Liver (tissue), 9 donors: ENCODE measurements around the gene ULBP2. TPM values are rescaled to one million over a fixed set of nuclear protein-coding genes. Genes with fewer than 3 reads are reported as not detected.

ENCODE experiments used
- DNase-seq: peaks from one replicate; pipeline ENCODE4 v3.0.0-alpha.2; 2017; ENCODE audit warnings: low spot score
- H3K27ac ChIP-seq, 2 donors: one replicate each; pipeline ENCODE4 v1.7.0; 2013; ENCODE audit warnings: inconsistent platforms in 2 of 2, low read length in 2 of 2, control low read depth in 1 of 2, low read depth in 1 of 2, mild to moderate bottlenecking in 1 of 2
- H3K27me3 ChIP-seq, 4 donors: one replicate each; pipeline versions ENCODE4 v1.6.1 to v1.7.0; 2013; ENCODE audit warnings: low read length in 3 of 4, inconsistent platforms in 1 of 4, mild to moderate bottlenecking in 1 of 4, moderate library complexity in 1 of 4; ENCODE audit not compliant: control insufficient read depth in 4 of 4, insufficient read depth in 4 of 4
- H3K36me3 ChIP-seq, 4 donors: one replicate each; pipeline versions ENCODE4 v1.6.1 to v1.7.0; 2013; ENCODE audit warnings: low read length in 3 of 4, mild to moderate bottlenecking in 3 of 4, low read depth in 1 of 4, moderate library complexity in 1 of 4; ENCODE audit not compliant: control insufficient read depth in 4 of 4, insufficient read depth in 3 of 4
- H3K4me1 ChIP-seq, 4 donors: one replicate each; pipeline versions ENCODE4 v1.6.1 to v1.7.0; 2013; ENCODE audit warnings: low read length in 3 of 4, mild to moderate bottlenecking in 3 of 4, moderate library complexity in 1 of 4; ENCODE audit not compliant: control insufficient read depth in 4 of 4, insufficient read depth in 4 of 4
- H3K4me3 ChIP-seq, 3 donors: one replicate each; pipeline versions ENCODE4 v1.6.1 to v1.7.0; 2013; ENCODE audit warnings: low read length in 3 of 3, control low read depth in 1 of 3, low read depth in 1 of 3, mild to moderate bottlenecking in 1 of 3
- H3K9ac ChIP-seq, 2 donors: one replicate each; pipeline ENCODE4 v1.7.0; 2013; ENCODE audit warnings: low read length in 2 of 2, mild to moderate bottlenecking in 2 of 2, moderate library complexity in 2 of 2, control low read depth in 1 of 2, low read depth in 1 of 2
- H3K9me3 ChIP-seq, 4 donors: one replicate each; pipeline versions ENCODE4 v1.6.1 to v1.7.0; 2013; ENCODE audit warnings: low read length in 3 of 4; ENCODE audit not compliant: control insufficient read depth in 4 of 4
- ATF3 ChIP-seq: IDR thresholded peaks from 2 replicates; pipeline ENCODE4 v1.6.1; 2016; ENCODE audit warnings: antibody characterized with exemption
- CTCF ChIP-seq: fragments of 150-350 bp; IDR thresholded peaks from 2 replicates; pipeline ENCODE4 v1.5.1; 2017; ENCODE audit warnings: improper control_type of control experiment, low read depth, low read length; ENCODE audit not compliant: missing input control
- EGR1 ChIP-seq, 2 donors: IDR thresholded peaks; 2 replicates each; pipeline ENCODE4 v1.6.1; 2016 to 2018; ENCODE audit warnings: antibody characterized with exemption in 2 of 2, low read depth in 2 of 2
- FOXA1 ChIP-seq: IDR thresholded peaks from 2 replicates; pipeline ENCODE4 v1.6.1; 2016; ENCODE audit warnings: antibody characterized with exemption
- GABPA ChIP-seq, 2 donors: IDR thresholded peaks in 1 of 2; conservative IDR thresholded peaks in 1 of 2; 2 replicates each; pipeline ENCODE4 v1.6.1; 2016; ENCODE audit warnings: antibody characterized with exemption in 2 of 2, mild to moderate bottlenecking in 1 of 2, moderate library complexity in 1 of 2
- HNF4A ChIP-seq, 2 donors: conservative IDR thresholded peaks; 2 replicates each; pipeline ENCODE4 v1.6.1; 2016; ENCODE audit warnings: antibody characterized with exemption in 2 of 2, mild to moderate bottlenecking in 2 of 2
- HNF4G ChIP-seq: IDR thresholded peaks from 2 replicates; pipeline ENCODE4 v1.6.1; 2016; ENCODE audit warnings: antibody characterized with exemption
- JUND ChIP-seq, 2 donors: IDR thresholded peaks; 2 replicates each; pipeline ENCODE4 v1.6.1; 2016; ENCODE audit warnings: antibody characterized with exemption in 2 of 2
- MAX ChIP-seq: IDR thresholded peaks from 2 replicates; pipeline ENCODE4 v1.6.1; 2016; ENCODE audit warnings: antibody characterized with exemption
- NR2F2 ChIP-seq: IDR thresholded peaks from 2 replicates; pipeline ENCODE4 v1.6.1; 2016; ENCODE audit warnings: antibody characterized with exemption
- RAD21 ChIP-seq, 2 donors: IDR thresholded peaks; 2 replicates each; pipeline ENCODE4 v1.6.1; 2016; ENCODE audit warnings: antibody characterized with exemption in 2 of 2, mild to moderate bottlenecking in 2 of 2
- REST ChIP-seq: IDR thresholded peaks from 2 replicates; pipeline ENCODE4 v1.6.1; 2016; ENCODE audit warnings: antibody characterized with exemption, mild to moderate bottlenecking
- RXRA ChIP-seq, 2 donors: IDR thresholded peaks; 2 replicates each; pipeline ENCODE4 v1.6.1; 2017 to 2018; ENCODE audit warnings: antibody characterized with exemption in 2 of 2, mild to moderate bottlenecking in 1 of 2
- SP1 ChIP-seq: IDR thresholded peaks from 2 replicates; pipeline ENCODE4 v1.6.1; 2018; ENCODE audit warnings: antibody characterized with exemption, mild to moderate bottlenecking
- TAF1 ChIP-seq: conservative IDR thresholded peaks from 2 replicates; pipeline ENCODE4 v1.6.1; 2016; ENCODE audit warnings: antibody characterized with exemption, mild to moderate bottlenecking
- YY1 ChIP-seq: IDR thresholded peaks from 2 replicates; pipeline ENCODE4 v1.6.1; 2016; ENCODE audit warnings: antibody characterized with exemption, mild to moderate bottlenecking
- ZBTB33 ChIP-seq: IDR thresholded peaks from 2 replicates; pipeline ENCODE4 v1.6.1; 2016; ENCODE audit warnings: antibody characterized with exemption
- WGBS: extraction: QIAGEN DNeasy Blood & Tissue Kit; methylation state at CpG from one replicate; pipeline ENCODE4 v1.1.7; 2013; 5-methylcytosine and 5-hydroxymethylcytosine counted together
- polyA plus RNA-seq, 2 donors: library from polyadenylated mRNA; stranded (reverse) in 1 of 2; unstranded in 1 of 2; fragments of 200-250 nt in 1 of 2; fragments of >200 nt in 1 of 2; fragmentation: Nextera tagmentation in 1 of 2; extraction: Ambion mirVana in 1 of 2; gene quantifications; one replicate each; pipeline versions ENCODE4 v1.2.1 to v1.2.3, GENCODE V29; 2013 to 2015
- total RNA-seq, 2 donors: library from RNA; depleted of rRNA; stranded (reverse); fragments of >200 nt; gene quantifications; one replicate each; pipeline ENCODE4 v1.2.3, GENCODE V29; 2014
- donor health status: healthy.
- donor health status: healthy.
- donor health status: healthy.
- donor health status: healthy.
- donor health status: healthy.

ULBP2 gene
- total and polyA plus RNA-seq, 4 donors, result 0.14 to 0.27 (median 0.20) TPM

GRCh38 chr6:149987602-149988107 lies 45.8 kb downstream of the ULBP2 start:
- Histone ChIP-seq H3K9ac (no peak overlapping the region), H3K4me3 (no peak overlapping the region), H3K36me3 (no peaks in the 10 kb centered on the region), H3K9me3 (peaks cover 0 to 7% (median 4%) of the 10 kb centered on the region in 4 donors), H3K27me3 (peaks cover 5 to 36% (median 20%) of the 10 kb centered on the region in 4 donors), H3K4me1 (peaks cover 0 to 16% (median 9%) of the 10 kb centered on the region in 4 donors), H3K27ac (no peak overlapping the region)
- no peak for DNase-seq
- WGBS, result 33% methylated on average over 2 of the region's 2 CpGs
- TF ChIP-seq RAD21 (IDR thresholded peaks at IDR 0.05) (no peak), NR2F2 (no peak), HNF4A (conservative IDR thresholded peaks at IDR 0.05) (no peak), EGR1 (IDR thresholded peaks at IDR 0.05; ENCODE audit: low read depth in 2 of 2) (no peak), FOXA1 (no peak), SP1 (no peak), JUND (IDR thresholded peaks at IDR 0.05) (no peak), MAX (no peak), GABPA (IDR thresholded peaks at IDR 0.05 in 1 of 2, conservative IDR thresholded peaks at IDR 0.05 in 1 of 2) (no peak), TAF1 (no peak), REST (no peak), YY1 (no peak), HNF4G (no peak)

- DNase-seq, result no peak
- H3K4me1 ChIP-seq, result peaks cover 0 to 16% (median 9%) of the 10 kb centered on the region in 4 donors
- 9% methylated on average over 17 of the region's 17 CpGs for WGBS
Observed at GRCh38 chr6:149988550-149989346, 46.9 kb downstream of the ULBP2 start.

More at GRCh38 chr6:149988550-149989346, 46.9 kb downstream of the ULBP2 start:
- no peaks in the 10 kb centered on the region for H3K36me3 ChIP-seq
- TF ChIP-seq ZBTB33, result no peak
- no peak for TF ChIP-seq CTCF
- no peak for TF ChIP-seq HNF4G
- no peak for TF ChIP-seq MAX
- no peak for TF ChIP-seq NR2F2
- TF ChIP-seq RXRA (IDR thresholded peaks at IDR 0.05), result no peak
- no peak for TF ChIP-seq TAF1
- TF ChIP-seq JUND (IDR thresholded peaks at IDR 0.05), result no peak
- no peak for TF ChIP-seq FOXA1
- no peak for TF ChIP-seq EGR1 (IDR thresholded peaks at IDR 0.05; ENCODE audit: low read depth in 2 of 2)
- no peak for TF ChIP-seq ATF3
- TF ChIP-seq YY1, result no peak
- TF ChIP-seq SP1, result no peak
- TF ChIP-seq RAD21 (IDR thresholded peaks at IDR 0.05), result no peak
- peaks cover 5 to 36% (median 19%) of the 10 kb centered on the region in 4 donors for H3K27me3 ChIP-seq
- no peak overlapping the region for H3K27ac ChIP-seq
- no peak overlapping the region for H3K9ac ChIP-seq
- peaks cover 0 to 7% (median 4%) of the 10 kb centered on the region in 4 donors for H3K9me3 ChIP-seq
- H3K4me3 ChIP-seq, result no peak overlapping the region
